DMS79 treated with DMSO at 0.1 percent for 48 hours (cell line): ENCODE data around the gene SLC4A4.

Experiments used
- DNase-seq: peaks from one replicate; lab custom pipeline; 2025; lab: John Stamatoyannopoulos, UW

Gene SLC4A4

DNA sequence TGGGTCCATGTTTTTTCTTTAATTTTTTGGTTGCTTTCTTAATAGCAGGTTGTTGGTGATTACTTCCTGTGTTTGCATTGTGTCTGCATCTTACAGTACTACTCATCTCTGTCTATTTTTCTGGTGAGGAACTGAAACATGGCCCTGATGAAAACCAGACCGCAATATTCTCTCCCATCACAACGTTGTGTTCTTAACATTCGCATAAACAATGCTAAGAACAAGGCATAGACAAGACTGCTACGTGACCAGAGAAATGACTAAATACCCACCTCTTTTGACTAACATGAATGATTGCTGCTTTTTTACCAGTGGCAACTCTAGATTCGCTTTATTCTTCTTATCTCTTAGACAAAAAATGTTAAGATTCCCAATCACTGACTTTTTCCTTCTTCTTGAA, 266.0 kb downstream of the SLC4A4 start:
- no peak for DNase-seq

- DNase-seq: no peak
These were observed 268.3 kb downstream of the SLC4A4 start for GRCh38 chr4:71607109-71607508.

DNA sequence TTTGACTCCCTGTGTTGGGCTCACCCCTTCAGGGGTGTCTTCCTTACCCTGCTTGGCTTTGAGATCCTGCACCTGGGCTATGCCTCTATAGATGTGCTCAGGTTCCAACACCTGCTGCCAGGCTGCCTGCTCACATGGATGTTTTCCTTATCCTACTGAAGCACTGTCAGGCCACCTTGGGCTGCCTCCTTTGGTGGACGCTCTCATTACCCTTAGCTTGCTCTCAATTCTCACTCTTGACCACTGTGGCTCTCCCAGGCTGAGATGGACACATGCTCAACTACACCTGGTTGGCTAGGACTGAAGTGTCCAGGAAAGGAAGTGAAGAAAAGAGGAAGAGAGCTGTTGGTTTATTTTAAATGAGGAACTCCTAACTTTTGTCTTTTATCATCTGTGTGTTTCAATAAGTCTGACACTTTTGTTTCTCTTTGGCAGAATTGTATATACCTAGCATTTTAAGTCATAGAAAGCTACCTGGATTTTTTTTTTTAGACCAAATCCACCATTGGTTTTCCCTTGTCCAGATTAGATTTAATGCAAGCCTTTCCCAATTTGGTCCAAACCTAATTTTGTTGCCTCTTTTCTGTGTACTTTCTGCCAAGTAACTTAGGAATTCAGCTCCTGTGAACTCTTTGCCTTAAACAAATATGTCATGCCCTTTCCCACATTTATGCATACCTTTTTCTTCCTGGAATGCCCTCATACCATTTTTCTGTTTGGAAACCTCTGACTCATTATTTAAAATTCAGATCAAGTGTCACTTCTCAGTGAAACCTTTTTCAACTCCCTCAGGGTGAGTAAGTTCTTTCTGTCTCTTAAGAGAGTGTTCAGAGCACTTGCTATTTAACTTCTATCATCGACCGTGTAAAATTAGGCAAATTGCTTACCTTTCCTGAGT, 269.2 kb downstream of the SLC4A4 start:
- DNase-seq: no peak

DNA sequence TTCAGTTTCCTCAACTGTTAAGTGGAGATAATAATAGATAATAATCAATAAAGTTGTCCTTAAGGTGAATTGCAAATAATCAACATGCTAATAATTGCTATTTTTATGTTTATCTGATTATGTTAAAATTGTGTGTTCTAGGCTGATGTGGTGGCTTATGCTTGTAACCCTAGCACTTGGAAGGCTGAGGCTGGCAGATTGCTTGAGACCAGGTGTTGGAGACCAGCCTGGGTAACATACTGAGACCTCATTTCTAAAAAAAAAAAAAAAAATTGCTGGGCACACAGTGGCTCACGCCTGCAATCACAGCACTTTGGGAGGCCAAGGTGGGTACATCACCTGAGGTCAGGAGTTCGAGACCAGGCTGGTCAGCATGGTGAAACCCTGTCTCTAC, 269.9 kb downstream of the SLC4A4 start:
- no peak for DNase-seq

DNA sequence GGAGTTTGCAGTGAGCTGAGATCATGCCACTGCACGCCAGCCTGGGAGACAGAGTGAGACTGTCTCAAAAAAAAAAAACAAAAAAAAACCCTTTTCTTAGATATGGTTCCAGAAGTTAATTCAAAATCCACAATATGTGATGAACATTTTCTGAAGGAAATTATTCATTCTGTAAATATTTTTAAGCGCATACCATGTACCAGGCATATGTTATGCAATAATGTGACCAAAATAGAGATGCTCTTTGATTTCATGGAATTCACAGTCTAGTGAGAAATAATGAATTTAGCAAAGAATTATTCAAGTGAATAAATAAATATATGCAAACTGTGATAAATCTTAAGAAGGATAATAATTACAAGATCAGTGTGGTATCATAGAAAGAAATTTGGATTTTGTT, 270.3 kb downstream of the SLC4A4 start:
- DNase-seq: no peak

- DNase-seq: no peak
These were observed 270.8 kb downstream of the SLC4A4 start for GRCh38 chr4:71609651-71610050.

GRCh38 chr4:71614621-71615020, 275.8 kb downstream of the SLC4A4 start:
- DNase-seq: no peak

GRCh38 chr4:71616168-71616811, 277.5 kb downstream of the SLC4A4 start:
- no peak for DNase-seq
